ENCODE data around the gene SPDYE18. TPM values are rescaled to one million over a fixed set of nuclear protein-coding genes. Genes with fewer than 3 reads are reported as not detected.
"Not testable (repeated sequence)": the region's sequence is repeated elsewhere in the genome, so short reads cannot be mapped to it uniquely, and the experiment has no call there.

SPDYE18 gene
- total RNA-seq, 1 donor from 2014 or later: 0.13 TPM

- not testable (repeated sequence) for DNase-seq (ENCODE audit: low read depth, low spot score)
Observed at GRCh38 chr7:77005461-77006057, 56.8 kb downstream of the SPDYE18 start.

- DNase-seq (ENCODE audit: low read depth, low spot score): not testable (repeated sequence)
Observed at GRCh38 chr7:77004151-77004550, 58.2 kb downstream of the SPDYE18 start.

- DNase-seq (ENCODE audit: low read depth, low spot score): not testable (repeated sequence)
Observed at GRCh38 chr7:77003241-77003640, 59.1 kb downstream of the SPDYE18 start.

- DNase-seq (ENCODE audit: low read depth, low spot score): not testable (repeated sequence)
Observed at GRCh38 chr7:77002678-77003233, 59.6 kb downstream of the SPDYE18 start.

- DNase-seq (ENCODE audit: low read depth, low spot score): not testable (repeated sequence)
Observed at GRCh38 chr7:77002104-77002503, 60.3 kb downstream of the SPDYE18 start.

Other genes with a start within 250 kb of the SPDYE18 start
- not detected in 2 replicates for gene SPDYE17, start 30.2 kb downstream of the SPDYE18 start, total RNA-seq
- 0.53 and 0.86 TPM in 2 replicates for gene CCDC146, start 60.1 kb upstream of the SPDYE18 start, total RNA-seq
- 0.25 and 0.26 TPM in 2 replicates for gene FGL2, start 137.3 kb upstream of the SPDYE18 start, total RNA-seq